Activated naive CD8-positive, alpha-beta T cell treated with anti-CD3 and anti-CD28 coated beads, Interleukin-2, amount 50 U/mL, for 24 hours (primary cell): ENCODE data around the gene SLC4A2.

Experiments
- ATAC-seq: fragments of 150-1000 bp; cut with Tn5 transposase; one replicate; pipeline ENCODE4 v1.10.0; 2021
- DNase-seq: peaks from one replicate; pipeline ENCODE4 v3.0.0; 2021
- H3K27ac Mint-ChIP-seq: one replicate; pipeline ENCODE4 v1.8.0; 2021; ENCODE audit warnings: mild to moderate bottlenecking, mixed read lengths
- H3K27me3 Mint-ChIP-seq: one replicate; pipeline ENCODE4 v1.8.0; 2021; ENCODE audit warnings: mixed read lengths
- H3K36me3 Mint-ChIP-seq: one replicate; pipeline ENCODE4 v1.8.0; 2021; ENCODE audit warnings: low read depth, mixed read lengths
- H3K4me1 Mint-ChIP-seq: one replicate; pipeline ENCODE4 v1.8.0; 2021; ENCODE audit warnings: mixed read lengths
- H3K4me3 Mint-ChIP-seq: one replicate; pipeline ENCODE4 v1.8.0; 2021; ENCODE audit warnings: mild to moderate bottlenecking, moderate library complexity, mixed read lengths
- H3K9me3 Mint-ChIP-seq: one replicate; pipeline ENCODE4 v1.8.0; 2021; ENCODE audit warnings: mixed read lengths

The SLC4A2 gene

GRCh38 chr7:151046603-151047573, 12.5 kb upstream of the SLC4A2 start:
- H3K36me3 Mint-ChIP-seq = no peaks in the 10 kb centered on the region
- no peak overlapping the region for H3K27ac Mint-ChIP-seq
- H3K4me3 Mint-ChIP-seq = no peak overlapping the region
- peaks cover 2% of the 10 kb centered on the region for H3K27me3 Mint-ChIP-seq
- ATAC-seq = no peak
- H3K9me3 Mint-ChIP-seq = no peaks in the 10 kb centered on the region
- H3K4me1 Mint-ChIP-seq = no peaks in the 10 kb centered on the region
- DNase-seq = no peak

- Mint-ChIP-seq H3K27ac (no peak within 1 kb of the TSS), H3K36me3 (no peaks in the 10 kb centered on the region), H3K9me3 (no peaks in the 10 kb centered on the region), H3K4me1 (peaks cover 2% of the 10 kb centered on the region), H3K4me3 (no peak within 1 kb of the TSS), H3K27me3 (peaks cover 2% of the 10 kb centered on the region)
- no peak for DNase-seq
- no peak for ATAC-seq
Observed at GRCh38 chr7:151047976-151048815, 11.2 kb upstream of the SLC4A2 start, which contains the start of gene ASIC3. ASIC3 (plus strand) TSS chr7:151048531; CDS start chr7:151048886, 355 bp downstream.

- Mint-ChIP-seq H3K9me3 (no peaks in the 10 kb centered on the region), H3K27ac (no peak overlapping the region), H3K4me3 (no peak overlapping the region), H3K27me3 (peaks cover 2% of the 10 kb centered on the region), H3K36me3 (no peaks in the 10 kb centered on the region), H3K4me1 (peaks cover 2% of the 10 kb centered on the region)
- no peak for DNase-seq
- ATAC-seq = no peak
Observed at GRCh38 chr7:151048911-151049463, 10.4 kb upstream of the SLC4A2 start.

- H3K27ac Mint-ChIP-seq = no peak overlapping the region
- H3K36me3 Mint-ChIP-seq = no peaks in the 10 kb centered on the region
- peaks cover 2% of the 10 kb centered on the region for H3K27me3 Mint-ChIP-seq
- peak; percentile 53 for DNase-seq
- H3K4me1 Mint-ChIP-seq = peaks cover 2% of the 10 kb centered on the region
- H3K9me3 Mint-ChIP-seq = no peaks in the 10 kb centered on the region
- no peak overlapping the region for H3K4me3 Mint-ChIP-seq
- peak; percentile 52 for ATAC-seq
Observed at GRCh38 chr7:151051108-151051507, 8.3 kb upstream of the SLC4A2 start.

GRCh38 chr7:151053096-151053495, 6.3 kb upstream of the SLC4A2 start:
- H3K27me3 Mint-ChIP-seq = peaks cover 2% of the 10 kb centered on the region
- H3K4me3 Mint-ChIP-seq = no peak overlapping the region
- DNase-seq = no peak
- H3K36me3 Mint-ChIP-seq = no peaks in the 10 kb centered on the region
- peaks cover 15% of the 10 kb centered on the region for H3K4me1 Mint-ChIP-seq
- H3K9me3 Mint-ChIP-seq = no peaks in the 10 kb centered on the region
- ATAC-seq = no peak
- H3K27ac Mint-ChIP-seq = no peak overlapping the region

GRCh38 chr7:151053751-151054150, 5.6 kb upstream of the SLC4A2 start:
- Mint-ChIP-seq H3K36me3 (no peaks in the 10 kb centered on the region), H3K9me3 (no peaks in the 10 kb centered on the region), H3K4me3 (no peak overlapping the region), H3K27ac (no peak overlapping the region), H3K27me3 (peaks cover 2% of the 10 kb centered on the region), H3K4me1 (peaks cover 20% of the 10 kb centered on the region)
- no peak for ATAC-seq
- DNase-seq = no peak

GRCh38 chr7:151056283-151056665, 3.1 kb upstream of the SLC4A2 start:
- Mint-ChIP-seq H3K4me1 (peaks cover 35% of the 10 kb centered on the region), H3K4me3 (peak overlapping the region; percentile 90), H3K36me3 (no peaks in the 10 kb centered on the region), H3K27me3 (no peaks in the 10 kb centered on the region), H3K9me3 (no peaks in the 10 kb centered on the region), H3K27ac (no peak overlapping the region)
- no peak for ATAC-seq
- no peak for DNase-seq

- Mint-ChIP-seq H3K27me3 (no peaks in the 10 kb centered on the region), H3K4me1 (peaks cover 39% of the 10 kb centered on the region), H3K27ac (peak overlapping the region; percentile 76)
Observed at GRCh38 chr7:151056666-151057505, 2.5 kb upstream of the SLC4A2 start.

GRCh38 chr7:151057506-151057988, 1.8 kb upstream of the SLC4A2 start, which contains the start of gene CDK5:
CDK5 (minus strand) TSS chr7:151057897; CDS start chr7:151057848, 49 bp downstream.
- Mint-ChIP-seq H3K27ac (peak within 1 kb of the TSS; percentile 95), H3K36me3 (no peaks in the 10 kb centered on the region), H3K4me1 (peaks cover 38% of the 10 kb centered on the region), H3K4me3 (peak within 1 kb of the TSS; percentile 90), H3K27me3 (no peaks in the 10 kb centered on the region), H3K9me3 (no peaks in the 10 kb centered on the region)
- no peak for ATAC-seq
- no peak for DNase-seq

More at GRCh38 chr7:151056666-151057505, 2.5 kb upstream of the SLC4A2 start:
- Mint-ChIP-seq H3K36me3 (no peaks in the 10 kb centered on the region), H3K9me3 (no peaks in the 10 kb centered on the region), H3K4me3 (peak overlapping the region; percentile 90)
- DNase-seq (no peak), ATAC-seq (no peak)

- Mint-ChIP-seq H3K36me3 (no peaks in the 10 kb centered on the region), H3K4me1 (peaks cover 37% of the 10 kb centered on the region), H3K27ac (peak overlapping the region; percentile 95), H3K4me3 (peak overlapping the region; percentile 90), H3K27me3 (no peaks in the 10 kb centered on the region), H3K9me3 (no peaks in the 10 kb centered on the region)
- DNase-seq (peak; percentile 96), ATAC-seq (peak; percentile 96)
Observed at GRCh38 chr7:151057989-151058780, 1.2 kb upstream of the SLC4A2 start.

- Mint-ChIP-seq H3K27ac (peak overlapping the region; percentile 95), H3K4me1 (peaks cover 37% of the 10 kb centered on the region), H3K27me3 (no peaks in the 10 kb centered on the region), H3K4me3 (peak overlapping the region; percentile 90), H3K9me3 (no peaks in the 10 kb centered on the region), H3K36me3 (no peaks in the 10 kb centered on the region)
- ATAC-seq (no peak), DNase-seq (no peak)
Observed at GRCh38 chr7:151058781-151059366, 515 bp upstream of the SLC4A2 start.

- H3K9me3 Mint-ChIP-seq = no peaks in the 10 kb centered on the region
- H3K36me3 Mint-ChIP-seq = no peaks in the 10 kb centered on the region
- H3K27ac Mint-ChIP-seq = no peak overlapping the region
- H3K4me1 Mint-ChIP-seq = peaks cover 37% of the 10 kb centered on the region
- peak overlapping the region; percentile 90 for H3K4me3 Mint-ChIP-seq
- ATAC-seq (no peak), DNase-seq (no peak)
- H3K27me3 Mint-ChIP-seq = no peaks in the 10 kb centered on the region
Observed at GRCh38 chr7:151060113-151060415, 675 bp downstream of the SLC4A2 start.
